Stimulated activated CD4-positive, alpha-beta T cell treated with anti-CD3 and anti-CD28 coated beads, Interleukin-1b, Interleukin-23, amount 100 ng/mL, for 24 hours (primary cell): ENCODE measurements around the gene NGF.
"Not testable (repeated sequence)": the region's sequence is repeated elsewhere in the genome, so short reads cannot be mapped to it uniquely, and the experiment has no call there.

Experiments
- DNase-seq, 4 experiments: peaks; one replicate each; pipeline ENCODE4 v3.0.0-alpha.2; 2020; ENCODE audit warnings: low read depth in 4 of 4, low spot score in 1 of 4

The NGF gene

DNA sequence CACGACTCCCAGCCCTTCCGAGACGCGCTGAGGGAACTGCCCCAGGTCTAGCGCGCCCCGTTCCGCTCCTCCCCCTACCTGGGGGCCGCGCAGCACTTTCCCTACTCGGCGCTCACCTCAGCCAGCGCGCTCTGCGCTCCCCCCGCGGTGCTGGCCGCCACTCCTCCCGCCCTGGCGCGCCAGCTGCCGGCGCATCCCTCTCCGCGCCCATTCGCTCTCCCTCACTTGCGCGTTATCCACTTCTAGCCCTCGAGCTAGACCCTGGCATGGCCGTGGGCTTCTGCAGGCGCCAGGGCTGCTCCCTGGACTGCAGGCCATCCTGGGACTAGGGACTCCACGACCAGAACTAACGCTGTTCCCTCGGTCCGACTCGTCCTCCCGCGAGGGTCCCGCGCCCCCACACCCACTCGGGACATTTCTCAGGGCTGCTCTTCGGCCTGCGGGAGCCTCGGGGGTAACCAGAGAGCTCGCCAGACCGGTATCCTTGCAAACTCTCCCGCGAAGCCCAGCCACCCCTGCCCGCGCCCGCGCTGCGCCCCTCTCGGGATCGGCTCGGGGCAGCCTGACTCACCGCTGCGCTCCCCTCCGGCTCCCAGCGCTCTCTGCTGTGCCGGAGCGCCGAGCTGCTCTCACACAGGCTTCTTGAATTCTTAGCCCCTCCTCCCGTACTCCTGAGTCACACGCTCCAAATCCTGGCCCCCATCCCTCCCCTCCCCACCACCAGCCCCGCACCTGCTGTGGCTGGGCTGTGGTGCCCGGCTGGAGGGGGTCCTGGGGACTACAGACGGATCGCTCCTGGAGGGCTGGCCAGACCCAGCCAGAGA lies at the start of gene NGF:
Gene NGF, minus strand, starts transcription at position 617 of the 824 bp plus-strand sequence. CDS start 51,454 bp downstream, outside the sequence.
- no peak for DNase-seq

GRCh38 chr1:115383455-115383854 lies 45.4 kb upstream of the NGF start:
- DNase-seq = not testable (repeated sequence)

DNA sequence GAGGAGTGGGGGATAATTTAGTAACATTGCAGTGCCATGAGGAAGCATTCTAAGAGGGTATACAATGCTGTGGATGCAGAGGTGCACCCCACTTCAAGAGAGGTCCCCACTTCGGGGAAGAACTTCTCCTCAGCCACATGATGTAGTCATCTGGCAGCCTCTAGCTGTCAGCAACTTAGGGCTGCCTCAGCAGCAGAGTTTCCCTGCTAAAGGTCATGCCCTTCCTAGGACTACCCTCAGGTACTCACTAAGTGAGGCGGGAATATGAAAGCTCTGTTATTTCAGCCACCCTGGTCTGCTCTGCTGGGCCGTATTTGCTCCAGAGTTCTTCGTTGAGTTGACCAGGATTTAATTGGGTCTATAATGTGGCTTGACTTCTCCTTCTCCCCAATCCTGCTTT lies 41.9 kb upstream of the NGF start:
- DNase-seq = no peak

DNA sequence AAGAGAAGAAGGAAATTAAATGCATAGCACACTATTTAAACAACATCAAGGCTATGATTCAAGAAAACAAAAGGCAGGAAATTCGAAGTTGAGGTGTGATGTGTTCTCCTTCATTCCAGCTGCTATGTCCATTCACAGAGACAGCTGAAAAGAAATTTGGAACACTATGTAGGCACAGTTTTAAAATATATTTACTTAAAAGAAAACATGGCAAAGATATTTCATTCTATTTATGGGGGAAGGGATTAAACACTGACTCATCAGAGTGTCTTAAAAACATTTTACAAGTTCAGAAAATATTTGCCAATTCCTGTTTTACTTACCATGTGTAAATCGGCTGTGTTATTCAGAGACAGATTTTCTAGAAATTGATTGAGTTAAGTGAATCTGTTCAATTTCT lies 39.4 kb upstream of the NGF start:
- DNase-seq = no peak

- no peak for DNase-seq
Observed at GRCh38 chr1:115374598-115374997, 36.5 kb upstream of the NGF start.

DNA sequence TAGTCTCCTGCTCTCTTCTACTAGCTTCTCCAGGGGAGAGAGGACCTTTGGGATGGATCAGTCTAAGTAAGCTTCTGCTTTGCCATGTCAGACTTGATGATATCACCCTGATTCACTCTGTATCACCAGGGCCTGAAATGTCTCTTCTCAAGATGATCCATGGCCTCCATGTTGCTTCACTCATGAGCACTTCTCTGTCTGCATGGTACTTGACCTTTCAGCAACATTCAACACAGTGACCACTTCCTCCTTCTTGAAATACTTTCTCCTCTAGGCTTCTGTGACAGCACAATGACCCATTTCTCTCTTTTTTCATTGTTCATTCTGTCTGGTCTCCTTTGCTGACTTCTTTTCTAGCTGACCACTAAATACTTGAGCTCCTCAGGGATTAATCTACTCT lies 35.3 kb upstream of the NGF start:
- no peak for DNase-seq

DNA sequence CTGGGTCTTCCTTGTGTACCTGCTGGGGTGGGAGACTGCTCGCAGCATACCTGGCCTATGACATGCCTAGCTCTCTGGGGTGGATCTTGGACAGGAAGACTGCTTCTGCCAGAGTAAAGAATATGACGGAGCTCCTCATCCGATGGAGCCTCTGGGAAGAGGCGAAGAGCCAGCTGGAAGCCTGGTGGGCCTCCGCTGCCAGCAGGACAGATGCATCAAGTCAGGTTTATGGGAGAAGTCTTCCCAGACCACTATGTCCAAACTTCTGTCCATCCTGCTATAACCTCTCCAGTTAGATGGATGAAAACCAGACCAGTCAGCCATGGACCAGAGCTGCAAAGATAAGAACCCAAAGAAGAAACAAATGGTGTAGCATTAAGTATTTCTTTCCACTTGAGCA lies 27.7 kb upstream of the NGF start:
- no peak for DNase-seq

GRCh38 chr1:115364780-115365155 lies 26.7 kb upstream of the NGF start:
- no peak for DNase-seq

- DNase-seq = no peak
Observed at GRCh38 chr1:115364046-115364779, 26.2 kb upstream of the NGF start.

DNA sequence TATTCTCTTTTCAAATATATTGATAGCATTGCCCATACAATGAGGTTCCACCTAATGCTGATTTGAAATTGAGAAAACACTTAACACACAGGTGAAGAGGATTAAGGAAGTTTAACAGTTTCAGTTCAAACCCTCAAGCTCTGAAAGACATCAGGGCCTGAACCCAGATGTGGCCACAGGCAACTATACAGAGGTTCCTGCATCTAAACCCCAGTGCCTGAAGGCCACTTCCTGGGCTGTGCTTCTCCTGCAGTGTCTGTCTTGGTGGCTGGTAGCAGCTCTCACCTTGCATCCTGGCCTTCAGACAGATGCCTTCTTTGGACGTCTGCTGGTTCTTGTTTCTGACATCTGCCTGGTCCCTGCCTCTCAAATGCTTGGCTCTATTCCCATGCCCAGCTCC lies 25.1 kb upstream of the NGF start:
- DNase-seq = no peak

DNA sequence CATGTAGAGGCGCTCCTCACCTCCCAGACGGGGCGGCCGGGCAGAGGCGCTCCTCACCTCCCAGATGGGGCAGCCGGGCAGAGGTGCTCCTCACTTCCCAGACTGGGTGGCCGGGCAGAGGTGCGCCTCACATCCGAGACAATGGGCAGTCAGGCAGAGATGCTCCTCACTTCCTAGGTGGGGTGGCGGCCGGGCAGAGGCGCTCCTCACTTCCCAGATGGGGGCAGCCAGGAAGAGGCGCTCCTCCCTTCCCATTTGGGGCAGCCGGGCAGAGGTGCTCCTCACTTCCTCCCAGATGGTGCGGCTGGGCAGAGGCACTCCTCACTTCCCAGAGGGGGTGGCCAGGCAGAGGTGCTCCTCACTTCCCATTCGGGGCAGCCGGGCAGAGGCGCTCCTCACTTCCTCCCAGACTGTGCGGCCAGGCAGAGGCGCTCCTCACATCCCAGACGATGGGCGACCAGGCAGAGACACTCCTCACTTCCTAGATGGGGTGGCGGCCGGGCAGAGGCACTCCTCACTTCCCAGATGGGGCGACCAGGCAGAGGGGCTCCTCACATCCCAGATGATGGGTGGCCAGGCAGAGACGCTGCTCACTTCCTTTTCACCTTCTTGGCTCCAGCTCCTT lies 22.6 kb upstream of the NGF start:
- DNase-seq = not testable (repeated sequence)

DNA sequence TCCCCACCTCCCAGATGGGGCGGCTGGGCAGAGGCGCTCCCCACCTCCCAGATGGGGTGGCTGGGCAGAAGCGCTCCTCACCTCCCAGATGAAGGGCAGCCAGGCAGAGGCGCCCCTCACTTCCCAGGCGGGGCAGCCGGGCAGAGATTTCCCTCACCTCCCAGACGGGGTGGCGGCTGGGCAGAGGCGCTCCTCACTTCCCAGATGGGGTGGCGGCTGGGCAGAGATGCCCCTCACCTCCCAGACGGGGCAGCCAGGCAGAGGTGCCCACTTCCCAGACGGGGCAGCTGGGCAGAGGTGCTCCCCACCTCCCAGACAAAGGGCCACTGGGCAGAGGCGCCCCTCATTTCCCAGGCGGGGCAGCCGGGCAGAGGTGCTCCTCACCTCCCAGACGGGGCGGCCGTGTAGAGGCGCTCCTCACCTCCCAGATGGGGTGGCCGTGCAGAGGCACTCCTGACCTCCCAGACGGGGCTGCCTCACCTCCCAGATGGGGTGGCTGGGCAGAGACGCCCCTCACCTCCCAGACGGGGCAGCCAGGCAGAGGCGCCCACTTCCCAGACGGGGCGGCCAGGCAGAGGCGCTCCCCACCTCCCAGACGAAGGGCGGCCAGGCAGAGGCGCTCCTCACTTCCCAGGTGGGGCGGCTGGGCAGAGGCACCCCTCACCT lies 21.9 kb upstream of the NGF start:
- not testable (repeated sequence) for DNase-seq

- DNase-seq = no peak
Observed at GRCh38 chr1:115356356-115356755, 18.3 kb upstream of the NGF start.

DNA sequence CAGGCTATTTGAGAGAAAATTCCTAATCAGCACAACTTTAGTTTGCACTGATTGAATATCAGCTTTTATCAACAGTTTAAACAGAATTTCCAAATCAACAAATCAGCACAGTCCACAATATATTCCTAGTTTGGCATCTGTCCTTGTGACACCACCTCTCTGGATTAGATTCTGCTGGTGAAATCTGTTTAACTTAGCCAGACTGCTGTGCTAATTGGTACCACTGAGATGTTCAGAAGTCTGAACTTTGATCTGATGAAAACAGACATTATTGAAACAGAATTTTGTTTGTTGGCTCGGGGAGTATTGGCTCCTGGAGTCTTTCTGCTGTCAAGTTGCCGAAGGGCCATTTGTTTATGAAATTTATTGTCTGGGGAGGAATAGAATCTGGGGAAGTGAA lies 17.0 kb upstream of the NGF start:
- DNase-seq = no peak

DNA sequence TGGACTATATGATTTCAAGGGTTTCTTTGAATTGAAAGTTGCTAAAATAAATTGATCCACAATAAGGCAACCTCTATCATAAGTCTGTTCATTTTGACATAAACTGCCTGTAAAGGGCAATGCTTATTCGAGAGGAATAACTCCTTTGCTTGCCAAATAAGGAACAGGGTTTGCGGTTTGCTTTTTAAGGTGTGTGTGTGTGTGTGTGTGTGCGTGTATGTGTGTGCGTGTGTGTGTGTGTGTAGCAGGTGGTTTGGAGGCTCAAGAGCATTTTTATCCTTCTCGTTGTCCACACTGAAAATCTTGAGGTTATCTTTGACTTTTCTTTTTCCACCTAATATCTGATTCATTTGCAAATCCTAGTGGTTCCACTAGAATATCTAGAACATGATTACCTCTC lies 13.1 kb upstream of the NGF start:
- no peak for DNase-seq

- no peak for DNase-seq
Observed at GRCh38 chr1:115348636-115349035, 10.6 kb upstream of the NGF start.

GRCh38 chr1:115347282-115347681 lies 9.2 kb upstream of the NGF start:
- no peak for DNase-seq

DNA sequence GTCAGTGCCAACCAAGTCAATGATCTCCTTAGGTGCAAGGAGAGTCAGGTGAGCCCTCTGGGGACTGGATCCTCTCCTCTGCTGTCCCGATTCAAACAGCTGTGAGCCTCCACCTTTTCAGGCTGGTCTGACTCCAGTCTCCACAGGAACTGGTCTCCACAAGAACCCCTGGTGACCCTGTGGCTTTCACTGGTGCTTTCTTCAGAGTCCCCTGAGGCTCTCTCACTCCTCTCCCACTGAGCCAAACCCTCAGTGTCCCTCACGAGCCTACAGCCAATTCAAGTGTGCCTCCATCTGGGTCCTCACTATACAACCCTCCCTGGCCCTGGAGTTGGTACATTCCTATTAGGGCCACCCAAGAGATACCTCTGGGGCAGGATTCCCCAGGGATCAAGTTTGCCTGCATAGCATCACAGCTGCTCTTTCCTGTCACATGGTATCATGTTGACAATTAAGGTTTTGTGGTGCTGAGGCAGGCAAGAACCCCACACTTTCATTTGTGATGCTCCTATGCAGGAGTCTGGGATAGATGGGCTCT lies 5.2 kb upstream of the NGF start:
- DNase-seq = no peak

DNA sequence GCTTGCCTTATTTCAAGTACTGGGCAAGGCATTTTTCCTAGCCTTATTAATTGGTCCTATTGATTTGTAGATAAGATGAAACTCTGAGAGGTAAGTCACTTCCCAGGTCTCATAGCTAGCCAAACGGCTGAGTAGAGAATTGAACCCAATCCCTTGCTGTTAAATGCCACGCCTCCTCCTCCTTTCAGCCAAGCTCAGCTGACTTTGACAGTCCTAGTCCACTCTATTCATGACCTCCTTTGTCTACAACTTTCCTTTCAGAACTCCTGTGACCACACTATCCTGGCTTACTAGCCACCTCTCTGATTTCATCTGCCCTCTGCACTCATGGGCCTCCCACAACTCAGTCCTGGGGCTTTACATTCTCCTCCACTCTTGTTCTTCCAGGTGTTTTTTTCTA lies 3.9 kb upstream of the NGF start:
- DNase-seq = no peak

GRCh38 chr1:115340879-115341278 lies 2.8 kb upstream of the NGF start:
- DNase-seq = no peak

- no peak for DNase-seq
Observed at GRCh38 chr1:115338457-115338820, 390 bp upstream of the NGF start.

GRCh38 chr1:115337276-115337632 lies 795 bp downstream of the NGF start:
- DNase-seq = no peak
